Stimulated activated CD4-positive, alpha-beta T cell treated with anti-CD3 and anti-CD28 coated beads, TNF-alpha, amount 100 ng/mL, for 1 hour (primary cell): ENCODE measurements around the gene TRIM62.

ENCODE experiments used
- DNase-seq, 3 donors: peaks; one replicate each; pipeline ENCODE4 v3.0.0-alpha.2; 2020; ENCODE audit warnings: low read depth in 3 of 3, low spot score in 1 of 3

The TRIM62 gene

DNA sequence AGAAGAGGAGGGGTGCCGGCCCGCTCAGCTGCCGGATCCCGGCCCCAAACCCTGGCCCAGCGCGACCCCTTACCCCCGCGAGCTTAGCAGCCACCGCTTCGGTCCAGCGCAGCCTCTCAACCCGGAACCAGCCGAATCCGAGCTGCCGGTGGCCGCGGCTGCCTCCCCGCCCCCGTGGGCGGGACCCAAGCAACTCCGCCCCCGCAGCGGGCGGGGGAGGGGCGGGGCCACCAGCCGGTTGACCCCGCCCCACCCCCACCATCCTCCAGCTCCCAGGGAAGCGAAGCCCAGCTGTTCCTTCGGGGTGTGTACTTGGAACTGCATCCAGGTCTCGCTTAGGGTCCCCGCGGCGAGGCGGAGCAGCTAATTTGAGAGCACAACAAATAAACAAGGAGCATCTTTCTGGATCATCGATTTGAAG lies at the start of gene TRIM62:
TSS of gene TRIM62 (minus strand) at position 123 of the 421 bp plus-strand sequence. CDS start 611 bp downstream, outside the sequence.
- peak; percentile 39 to 69 (median 56) for DNase-seq

- no peak for DNase-seq
Measured at GRCh38 chr1:33231166-33231565, 49.3 kb upstream of the TRIM62 start.

GRCh38 chr1:33228935-33229487 lies 47.2 kb upstream of the TRIM62 start:
- DNase-seq: no peak

DNA sequence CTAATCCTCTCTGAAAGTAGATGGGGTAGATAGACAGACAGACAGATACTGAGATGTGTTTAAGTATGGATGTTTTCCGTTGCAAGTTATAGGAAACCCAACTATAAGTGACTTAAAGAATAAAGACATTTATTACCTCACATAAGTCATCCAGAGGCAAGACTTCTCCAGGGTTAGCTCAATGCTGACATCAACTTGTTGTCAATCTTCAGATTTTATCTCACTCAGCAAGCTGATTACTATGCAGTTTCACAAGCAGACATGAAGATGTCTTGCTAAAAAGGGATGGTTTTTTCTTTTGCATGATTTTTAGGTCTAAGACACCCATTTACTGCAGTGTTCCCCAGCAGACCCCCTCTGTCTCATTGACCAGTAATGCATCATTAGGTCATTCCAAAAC lies 43.7 kb upstream of the TRIM62 start:
- no peak for DNase-seq

DNA sequence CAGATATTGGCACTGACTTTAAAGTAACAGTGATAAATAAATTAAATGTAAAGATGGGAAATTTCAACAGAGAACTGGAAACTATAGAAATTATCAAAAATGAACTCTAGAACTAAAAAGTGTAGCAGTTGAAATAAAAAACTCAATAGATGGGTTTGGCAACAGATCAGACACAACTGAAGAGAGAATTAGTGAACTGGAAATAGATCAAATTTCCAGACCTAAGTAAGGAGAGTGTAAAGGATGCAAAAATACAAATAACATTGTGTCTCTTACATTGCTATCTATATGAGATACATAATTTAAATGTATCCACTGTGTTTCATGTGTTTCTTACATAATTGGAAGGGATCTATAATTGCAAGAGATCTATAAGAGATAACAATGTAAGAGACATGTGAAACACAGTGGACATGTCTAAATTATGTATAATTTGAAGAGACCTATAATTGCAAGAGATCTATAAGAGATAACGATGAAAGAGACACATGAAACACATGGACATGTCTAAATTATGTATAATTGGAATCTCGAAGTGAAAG lies 42.4 kb upstream of the TRIM62 start:
- no peak for DNase-seq

- no peak for DNase-seq
Measured at GRCh38 chr1:33222381-33222780, 40.5 kb upstream of the TRIM62 start.

GRCh38 chr1:33221385-33221758 lies 39.5 kb upstream of the TRIM62 start:
- DNase-seq: no peak

GRCh38 chr1:33220676-33221384 lies 39.0 kb upstream of the TRIM62 start:
- no peak for DNase-seq

DNA sequence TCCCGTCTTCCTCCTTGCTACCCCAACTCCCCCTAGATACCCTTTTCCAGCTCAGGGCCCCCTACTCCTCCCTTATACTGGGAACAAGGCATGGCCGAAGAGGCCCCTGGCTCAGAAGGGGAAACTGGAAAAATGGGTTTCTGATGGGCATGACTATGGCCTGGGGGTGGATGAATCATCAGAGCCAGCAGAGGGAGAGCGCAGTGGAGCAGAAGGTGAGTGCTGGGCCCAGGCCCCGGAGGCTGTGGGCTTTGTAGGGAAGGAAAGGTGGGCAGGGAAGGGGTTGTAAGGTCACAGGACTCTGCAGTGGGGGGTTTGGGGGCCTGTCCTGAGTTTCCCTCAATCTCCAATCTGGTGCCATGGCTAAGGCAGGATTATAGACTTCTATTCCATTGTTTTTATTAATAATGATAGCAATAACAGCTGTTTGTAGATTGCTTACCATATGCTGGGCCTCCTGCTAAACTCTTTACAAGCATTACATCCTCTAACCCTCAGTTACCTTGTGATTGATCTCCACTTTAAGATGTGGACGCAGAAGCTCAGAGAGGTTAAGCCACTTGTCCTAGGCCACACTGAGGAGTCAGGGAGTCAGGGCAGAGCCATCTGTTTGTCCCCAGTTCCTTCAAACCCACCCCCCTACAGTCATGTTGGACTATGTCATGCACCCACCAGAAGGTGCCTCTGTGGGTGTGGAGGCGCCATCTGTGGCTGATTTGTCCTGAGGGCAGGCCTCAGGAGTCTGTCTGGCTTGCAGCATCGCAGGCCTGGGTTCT lies 38.2 kb upstream of the TRIM62 start:
- no peak for DNase-seq

DNA sequence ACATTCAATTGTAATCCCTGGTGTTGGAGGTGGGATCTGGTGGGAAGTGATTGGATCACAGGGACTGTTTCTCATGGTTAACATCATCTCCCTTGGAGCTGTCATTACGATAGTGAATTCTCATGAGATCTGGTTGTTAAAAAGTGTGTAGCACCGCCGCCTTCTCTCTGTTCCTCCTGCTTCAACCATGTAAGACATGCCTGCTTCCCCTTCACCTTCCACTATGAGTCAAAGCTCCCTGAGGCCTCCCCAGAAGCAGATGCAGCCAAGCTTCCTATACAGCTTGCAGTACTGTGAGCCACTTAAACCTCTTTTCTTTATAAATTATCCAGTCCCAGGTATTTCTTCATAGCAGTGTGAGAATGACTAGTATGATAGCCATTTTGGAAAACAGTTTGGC lies 30.1 kb upstream of the TRIM62 start:
- DNase-seq: no peak

DNA sequence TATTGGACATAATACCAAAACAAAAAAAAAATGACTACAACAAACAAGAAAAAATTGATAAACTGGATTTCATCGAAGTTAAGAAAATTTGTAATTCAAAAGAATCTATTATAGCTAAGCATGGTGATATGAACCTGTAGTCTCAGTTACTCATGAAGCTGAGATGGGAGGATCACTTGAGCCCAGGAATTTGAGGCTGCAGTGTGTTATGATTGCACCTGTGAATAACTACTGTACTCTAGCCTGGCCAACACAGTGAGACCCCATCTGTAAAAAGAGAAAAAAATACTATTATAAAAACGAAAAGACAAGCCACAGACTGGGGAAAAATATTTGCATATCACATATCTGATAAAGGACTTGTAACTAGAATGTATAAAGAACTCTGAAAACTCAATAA lies 24.5 kb upstream of the TRIM62 start:
- DNase-seq: no peak

GRCh38 chr1:33195556-33195955 lies 13.7 kb upstream of the TRIM62 start:
- DNase-seq: no peak

- DNase-seq: no peak
Measured at GRCh38 chr1:33191731-33192275, 10.0 kb upstream of the TRIM62 start.

GRCh38 chr1:33190701-33191100 lies 8.9 kb upstream of the TRIM62 start:
- no peak for DNase-seq

GRCh38 chr1:33188572-33189275 lies 6.9 kb upstream of the TRIM62 start:
- DNase-seq: no peak

DNA sequence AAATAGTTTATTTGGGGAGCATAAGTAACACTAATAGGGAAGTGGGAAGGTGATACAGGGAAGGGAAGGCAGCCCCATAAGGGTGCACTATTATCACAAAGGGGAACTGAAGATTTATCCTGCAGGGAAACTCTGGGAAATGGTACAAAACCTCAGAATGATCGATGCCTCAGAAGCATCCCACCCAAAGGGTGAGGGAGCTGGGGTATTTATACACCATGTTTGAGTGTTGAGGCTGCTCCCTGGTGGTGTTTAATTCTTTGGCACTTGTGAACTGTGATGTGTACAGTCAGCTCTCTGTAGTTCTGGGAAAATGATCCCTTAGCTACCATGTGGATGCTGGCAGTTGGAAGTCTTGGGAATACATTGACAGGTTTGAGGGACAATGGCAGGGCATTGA lies 5.1 kb upstream of the TRIM62 start:
- DNase-seq: no peak

GRCh38 chr1:33185541-33185940 lies 3.7 kb upstream of the TRIM62 start:
- DNase-seq: no peak

GRCh38 chr1:33183306-33183705 lies 1.5 kb upstream of the TRIM62 start:
- DNase-seq: no peak

GRCh38 chr1:33182896-33183295 lies 1.1 kb upstream of the TRIM62 start:
- DNase-seq: no peak

DNA sequence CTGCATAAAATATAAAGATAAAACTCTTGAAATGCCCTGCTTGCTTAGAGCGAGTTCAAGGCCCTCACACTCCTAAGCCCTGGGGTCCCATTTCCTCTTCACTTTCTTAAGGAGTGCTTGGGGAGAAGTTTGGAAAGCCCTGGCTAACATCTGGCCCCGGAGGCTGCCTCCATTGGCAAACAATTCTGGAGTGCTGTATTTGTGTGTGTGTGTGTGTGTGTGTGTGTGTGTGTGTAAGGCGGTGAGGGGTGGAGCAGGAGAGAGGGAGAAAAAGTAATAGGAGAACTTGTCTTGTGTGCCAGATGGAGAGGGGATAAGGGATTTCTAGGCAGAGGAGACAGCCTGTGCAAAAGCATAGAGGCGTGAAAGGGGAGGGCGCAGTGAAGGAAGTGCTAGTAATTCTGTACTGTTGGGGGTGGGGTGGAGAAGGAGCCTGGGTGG lies 578 bp upstream of the TRIM62 start:
- no peak for DNase-seq
